K562 (cell line): ENCODE data around the gene HNMT. TPM values are rescaled to one million over a fixed set of nuclear protein-coding genes. Genes with fewer than 3 reads are reported as not detected.
A peak's percentile ranks its signal among the peaks of the same experiment; 100 is the strongest.

ENCODE experiments used
- ATAC-seq: fragments of 200-7000 bp; cut with Tn5 transposase; 3 replicates; pipeline ENCODE4 v1.9.1; 2020; ENCODE audit warnings: moderate library complexity
- BruUV-seq: library from RNA; stranded (reverse); fragments of 400-500 nt; replicated peaks from 2 replicates; lab custom pipeline; 2021; lab: Mats Ljungman, UMichigan
- CTCF ChIA-PET: fragments of 300-600 bp; formaldehyde crosslinking; extraction: SDS; loops from one replicate; lab custom pipeline; 2021; ENCODE audit warnings: low intra/inter-chr PET ratio; lab: Yijun Ruan, JAX
- POLR2A ChIA-PET: fragments of 300-600, 350-650 bp; sonication (Branson Sonifier 250); formaldehyde crosslinking; extraction: SDS; loops from one replicate; lab custom pipeline; 2021; ENCODE audit warnings: antibody characterized with exemption, inconsistent platforms; lab: Yijun Ruan, JAX
- DNase-seq, 4 experiments: peaks; one replicate each; pipeline versions ENCODE4 v3.0.0 to v3.0.0-alpha.2; 2011 to 2018; ENCODE audit warnings: low spot score in 3 of 4, mixed read lengths in 3 of 4; ENCODE audit errors: extremely low read depth in 1 of 4
- FAIRE-seq: peaks from 2 replicates; lab custom pipeline; 2011; peaks lifted over from hg19 to GRCh38; lab: Jason Lieb, UNC
- H2AFZ ChIP-seq: 2 replicates; pipeline ENCODE4 v1.6.0; 2011; ENCODE audit warnings: low read depth, low read length, control low read depth, inconsistent platforms
- H3K27ac ChIP-seq: fragments of 200-600 bp; 3 replicates; pipeline ENCODE4 v1.8.0; 2011; ENCODE audit warnings: low read depth, mild to moderate bottlenecking, control low read depth, inconsistent platforms, low read length, moderate library complexity, mixed read lengths; ENCODE audit errors: extremely low read depth
- H3K27me3 ChIP-seq, 2 experiments: fragments of 300-600 bp in 1 of 2; 2 replicates in 1 of 2; 3 replicates in 1 of 2; pipeline versions ENCODE4 v1.6.0 to v1.8.0; 2011; ENCODE audit warnings: inconsistent platforms in 2 of 2, low read length in 2 of 2, mild to moderate bottlenecking in 1 of 2, mixed read lengths in 1 of 2, moderate library complexity in 1 of 2; ENCODE audit not compliant: control insufficient read depth in 2 of 2, insufficient read depth in 2 of 2
- H3K36me3 ChIP-seq: fragments of 300-600 bp; 3 replicates; pipeline ENCODE4 v1.8.0; 2011; ENCODE audit warnings: mild to moderate bottlenecking, low read length, inconsistent platforms; ENCODE audit not compliant: control insufficient read depth, insufficient read depth
- H3K4me1 ChIP-seq, 2 experiments: fragments of 200-600 bp in 1 of 2; replicated peaks in 1 of 2; 2 replicates in 1 of 2; 3 replicates in 1 of 2; pipeline versions ENCODE4 v1.5.1 to v1.8.0; 2011; ENCODE audit warnings: inconsistent platforms in 2 of 2, low read length in 2 of 2, mild to moderate bottlenecking in 1 of 2, mixed read lengths in 1 of 2, moderate library complexity in 1 of 2; ENCODE audit not compliant: control insufficient read depth in 2 of 2, insufficient read depth in 2 of 2
- H3K4me2 ChIP-seq: 2 replicates; pipeline ENCODE4 v1.6.1; 2011; ENCODE audit warnings: low read length, control low read depth, inconsistent platforms, mixed read lengths; ENCODE audit not compliant: insufficient read depth
- H3K4me3 ChIP-seq: fragments of 200-600 bp; sonication (generic), shearing (Covaris generic); 2 replicates; pipeline ENCODE4 v1.5.1; 2016; ENCODE audit warnings: control low read depth, inconsistent platforms
- H3K79me2 ChIP-seq: fragments of 200-600 bp; 3 replicates; pipeline ENCODE4 v1.8.0; 2011; ENCODE audit warnings: low read length, inconsistent platforms; ENCODE audit not compliant: control insufficient read depth, insufficient read depth
- H3K9ac ChIP-seq, 2 experiments: 2 replicates each; pipeline versions ENCODE4 v1.6.0 to v1.6.1; 2011; ENCODE audit warnings: low read depth in 2 of 2, low read length in 2 of 2, control low read depth in 1 of 2, inconsistent platforms in 1 of 2, mild to moderate bottlenecking in 1 of 2, mixed read lengths in 1 of 2; ENCODE audit not compliant: insufficient read depth in 1 of 2
- H3K9me1 ChIP-seq: one replicate; pipeline ENCODE4 v1.6.0; 2011; ENCODE audit warnings: inconsistent platforms, mild to moderate bottlenecking, low read length, moderate library complexity; ENCODE audit not compliant: control insufficient read depth, insufficient read depth
- H3K9me3 ChIP-seq: replicated peaks from 2 replicates; pipeline ENCODE4 v1.5.1; 2011; ENCODE audit warnings: low read depth, low read length, inconsistent platforms; ENCODE audit not compliant: control insufficient read depth, insufficient read depth
- H4K20me1 ChIP-seq: replicated peaks from 2 replicates; pipeline ENCODE4 v1.6.1; 2011; ENCODE audit warnings: low read length, inconsistent platforms, mixed read lengths; ENCODE audit not compliant: control insufficient read depth, insufficient read depth
- ARID1B ChIP-seq: fragments of 450-650 bp; IDR thresholded peaks from 2 replicates; pipeline ENCODE4 v1.6.1; 2016; ENCODE audit warnings: antibody characterized with exemption, mild to moderate bottlenecking, inconsistent platforms
- EP400 ChIP-seq: fragments of 450-650 bp; IDR thresholded peaks from 2 replicates; pipeline ENCODE4 v1.6.1; 2017; ENCODE audit warnings: antibody characterized with exemption, mild to moderate bottlenecking, moderate library complexity
- ETV6 ChIP-seq, 3 experiments: fragments of 150-350 bp in 1 of 3; sonication (generic) in 1 of 3; formaldehyde crosslinking in 1 of 3; IDR thresholded peaks; 2 replicates each; pipeline versions ENCODE4 v1.6.1 to v1.8.0; 2014 to 2022; ENCODE audit warnings: borderline replicate concordance in 2 of 3, low read depth in 2 of 3, antibody characterized with exemption in 1 of 3, low read length in 1 of 3, mild to moderate bottlenecking in 1 of 3, missing genetic modification reagents in 1 of 3
- MYC ChIP-seq, 2 experiments: fragments of 250-450 bp in 1 of 2; sonication (Bioruptor Pico) in 1 of 2; IDR thresholded peaks; 2 replicates each; pipeline versions ENCODE4 v1.5.1 to v1.6.1; 2012 to 2021; ENCODE audit warnings: low read depth in 2 of 2, borderline replicate concordance in 1 of 2, improper control_type of control experiment in 1 of 2, low read length in 1 of 2, mild to moderate bottlenecking in 1 of 2, moderate library complexity in 1 of 2
- PHF21A ChIP-seq: fragments of 450-650 bp; IDR thresholded peaks from 2 replicates; pipeline ENCODE4 v1.6.1; 2017; ENCODE audit warnings: low read depth, borderline replicate concordance
- RCOR1 ChIP-seq, 2 experiments: IDR thresholded peaks; 2 replicates each; pipeline ENCODE4 v1.6.1; 2012; ENCODE audit warnings: low read depth in 2 of 2, low read length in 2 of 2, borderline replicate concordance in 1 of 2, improper control_type of control experiment in 1 of 2
- SMARCE1 ChIP-seq: fragments of 450-650 bp; IDR thresholded peaks from 2 replicates; pipeline ENCODE4 v1.7.1; 2016; ENCODE audit warnings: mild to moderate bottlenecking
- TCF3 ChIP-seq: sonication (generic); formaldehyde crosslinking; IDR thresholded peaks from 2 replicates; pipeline ENCODE4 v1.4.0; 2020; ENCODE audit warnings: mild to moderate bottlenecking, missing genetic modification reagents
- TEAD4 ChIP-seq, 2 experiments: sonication (generic) in 1 of 2; formaldehyde crosslinking in 1 of 2; IDR thresholded peaks; 2 replicates each; pipeline versions ENCODE4 v1.6.1 to v1.8.0; 2012 to 2022; ENCODE audit warnings: borderline replicate concordance in 1 of 2, inconsistent platforms in 1 of 2, low read length in 1 of 2, mild to moderate bottlenecking in 1 of 2, missing genetic modification reagents in 1 of 2
- ZNF146 ChIP-seq: IDR thresholded peaks from one replicate; pipeline ENCODE4 v1.6.1; 2018; ENCODE audit warnings: missing compliant biosample characterization; ENCODE audit not compliant: unreplicated experiment
- ZNF384 ChIP-seq: IDR thresholded peaks from 2 replicates; pipeline ENCODE4 v1.6.1; 2012; ENCODE audit warnings: low read depth, low read length, improper control_type of control experiment
- WGBS: fragments of 100-300 bp; shearing (Covaris generic); methylation state at CpG from one replicate; pipeline ENCODE4 v1.1.6; 2016; ENCODE audit warnings: low coverage, mixed read lengths; ENCODE audit not compliant: insufficient coverage; ENCODE audit errors: missing lambda C conversion rate; 5-methylcytosine and 5-hydroxymethylcytosine counted together
- in situ Hi-C: fragments of 300-500 bp; cut with MboI; formaldehyde crosslinking; loops from 4 replicates; pipeline ENCODE4 v1.15.0; 2018; ENCODE audit warnings: inconsistent platforms, mixed read lengths
- intact Hi-C: fragments of 100-400 bp; cut with micrococcal nuclease; formaldehyde crosslinking; loops from 2 replicates; pipeline ENCODE4 v1.14.2; 2022
- polyA plus RNA-seq, 8 experiments: library from polyadenylated mRNA; depleted of rRNA in 4 of 8; stranded (reverse) in 5 of 8; unstranded in 3 of 8; fragments of >200 nt; fragmentation: Nextera tagmentation in 2 of 8; fragmentation: Illumina TruSeq in 1 of 8; extraction: Ambion mirVana in 2 of 8; extraction: Trizol in 1 of 8; gene quantifications; 2 replicates each; pipeline versions ENCODE4 v1.2.1 to v1.2.3, GENCODE V29; 2011 to 2014; ENCODE audit warnings: inconsistent platforms in 1 of 8, missing spikeins in 1 of 8
- total RNA-seq, 7 experiments: library from RNA; depleted of rRNA in 6 of 7; stranded (reverse); fragments of >200 nt in 6 of 7; fragmentation: Illumina TruSeq in 2 of 7; extraction: Trizol in 2 of 7; gene quantifications; 2 replicates each; pipeline versions ENCODE4 v1.2.1 to v1.2.3, GENCODE V29; 2011 to 2021; ENCODE audit warnings: low replicate concordance in 1 of 7
- TF ChIP-seq, protein P1 (sequence below): fragments of 250-450 bp; sonication (Bioruptor Pico); IDR thresholded peaks from 2 replicates; pipeline ENCODE4 v1.8.0; 2022; ENCODE audit warnings: moderate library complexity, mild to moderate bottlenecking, inconsistent platforms
- TF ChIP-seq, protein P2 (sequence below): fragments of 450-650 bp; IDR thresholded peaks from 2 replicates; pipeline ENCODE4 v1.6.1; 2016; ENCODE audit warnings: borderline replicate concordance
- TF ChIP-seq, protein P3 (sequence below): sonication (generic); formaldehyde crosslinking; IDR thresholded peaks from 2 replicates; pipeline ENCODE4 v1.9.0; 2022; ENCODE audit warnings: mild to moderate bottlenecking, missing genetic modification reagents
- TF ChIP-seq, protein P4 (sequence below): fragments of 250-450 bp; sonication (Bioruptor Pico); IDR thresholded peaks from 2 replicates; pipeline ENCODE4 v1.9.0; 2021; ENCODE audit warnings: mild to moderate bottlenecking
- TF ChIP-seq, protein P5 (sequence below): sonication (generic); formaldehyde crosslinking; IDR thresholded peaks from 2 replicates; pipeline ENCODE4 v1.8.0; 2022; ENCODE audit warnings: mild to moderate bottlenecking, missing genetic modification reagents

HNMT gene
- total and polyA plus RNA-seq, 9 of the 15 experiments (the other 6 are each of a cell fraction or from before 2014, with no cell fraction given): 3.1 to 10.9 (median 5.3) TPM

DNA sequence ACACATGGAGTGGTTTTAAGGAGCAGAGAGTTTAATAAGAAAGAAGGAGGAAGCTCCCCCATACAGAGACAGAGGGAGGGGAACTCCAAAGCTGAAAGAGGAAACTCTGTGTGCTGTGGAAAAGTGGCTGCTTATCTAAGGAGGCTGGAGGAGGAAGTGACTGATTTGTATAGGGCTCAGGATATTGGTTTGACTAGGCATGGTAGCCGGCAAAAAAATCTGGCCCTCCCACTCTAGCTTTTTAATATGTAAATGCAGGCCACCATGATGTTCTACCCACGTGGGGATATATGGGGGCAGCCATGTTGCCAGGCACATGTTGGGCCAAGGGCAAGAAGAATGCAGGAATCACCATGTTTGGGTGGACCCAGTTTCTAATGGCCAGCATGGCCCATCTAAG, 64.3 kb downstream of the HNMT start:
- ATAC-seq (peak; percentile 86), FAIRE-seq (peak; percentile 75), DNase-seq (peak in 2 of 4 experiments; percentile 42 to 65)
- Histone ChIP-seq H3K9me3 (no peaks in the 10 kb centered on the region), H3K79me2 (no peaks in the 10 kb centered on the region), H3K9me1 (no peaks in the 10 kb centered on the region), H3K27ac (no peak overlapping the region), H3K4me3 (no peak overlapping the region), H3K36me3 (no peaks in the 10 kb centered on the region), H3K27me3 (no peaks in the 10 kb centered on the region), H3K4me2 (no peak overlapping the region), H3K9ac (no peak overlapping the region), H4K20me1 (no peaks in the 10 kb centered on the region), H3K4me1 (peaks cover under 1 to 18% of the 10 kb centered on the region in 2 experiments), H2AFZ (peak overlapping the region; percentile 53)
- WGBS: 0% methylated on average over 2 of the region's 2 CpGs
- intact Hi-C loops: loop anchor here (2.0 kb wide), 1 partner anchor 30 kb away; no protein-coding TSS in a partner anchor
- no TSS peak for BruUV-seq
- ChIA-PET POLR2A (no interaction called here), CTCF (no interaction called here)
- in situ Hi-C loops: no loop called here
- TF ChIP-seq ARID1B: peak; percentile 38; the same call in 1 of the 2 replicates
- TF ChIP-seq MYC (IDR thresholded peaks at IDR 0.05; ENCODE audit: low read depth, low read length): peak; percentile 81; the same call in 1 of the 2 replicates
- no peak for TF ChIP-seq MYC (CRISPR knock-in tag; IDR thresholded peaks at IDR 0.05; ENCODE audit: borderline replicate concordance, low read depth)
- TF ChIP-seq, protein P1, sequence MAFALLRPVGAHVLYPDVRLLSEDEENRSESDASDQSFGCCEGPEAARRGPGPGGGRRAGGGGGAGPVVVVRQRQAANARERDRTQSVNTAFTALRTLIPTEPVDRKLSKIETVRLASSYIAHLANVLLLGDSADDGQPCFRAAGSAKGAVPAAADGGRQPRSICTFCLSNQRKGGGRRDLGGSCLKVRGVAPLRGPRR (CRISPR knock-in tag): no peak
- peak; percentile 10; the same call in 1 of the 2 replicates for TF ChIP-seq TCF3 (CRISPR knock-in tag)
- peak in 1 of 2 experiments; percentile 86; a peak in 2 of 4 replicates for TF ChIP-seq ETV6 (IDR thresholded peaks at IDR 0.05; ENCODE audit: borderline replicate concordance in 1 of 2, low read depth in 2 of 2, low read length in 1 of 2)
- TF ChIP-seq ETV6 (CRISPR knock-in tag; IDR thresholded peaks at IDR 0.05; ENCODE audit: borderline replicate concordance): no peak
- TF ChIP-seq, protein P2, sequence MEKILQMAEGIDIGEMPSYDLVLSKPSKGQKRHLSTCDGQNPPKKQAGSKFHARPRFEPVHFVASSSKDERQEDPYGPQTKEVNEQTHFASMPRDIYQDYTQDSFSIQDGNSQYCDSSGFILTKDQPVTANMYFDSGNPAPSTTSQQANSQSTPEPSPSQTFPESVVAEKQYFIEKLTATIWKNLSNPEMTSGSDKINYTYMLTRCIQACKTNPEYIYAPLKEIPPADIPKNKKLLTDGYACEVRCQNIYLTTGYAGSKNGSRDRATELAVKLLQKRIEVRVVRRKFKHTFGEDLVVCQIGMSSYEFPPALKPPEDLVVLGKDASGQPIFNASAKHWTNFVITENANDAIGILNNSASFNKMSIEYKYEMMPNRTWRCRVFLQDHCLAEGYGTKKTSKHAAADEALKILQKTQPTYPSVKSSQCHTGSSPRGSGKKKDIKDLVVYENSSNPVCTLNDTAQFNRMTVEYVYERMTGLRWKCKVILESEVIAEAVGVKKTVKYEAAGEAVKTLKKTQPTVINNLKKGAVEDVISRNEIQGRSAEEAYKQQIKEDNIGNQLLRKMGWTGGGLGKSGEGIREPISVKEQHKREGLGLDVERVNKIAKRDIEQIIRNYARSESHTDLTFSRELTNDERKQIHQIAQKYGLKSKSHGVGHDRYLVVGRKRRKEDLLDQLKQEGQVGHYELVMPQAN: 0 out of 2 replicates have a peak, but pooled peaks have one; percentile 35
- TF ChIP-seq ZNF146 (CRISPR knock-in tag): no peak
- peak; percentile 34; the same call in 1 of the 2 replicates for TF ChIP-seq TEAD4 (IDR thresholded peaks at IDR 0.05; ENCODE audit: low read length)
- no peak for TF ChIP-seq TEAD4 (CRISPR knock-in tag; IDR thresholded peaks at IDR 0.05; ENCODE audit: borderline replicate concordance)
- TF ChIP-seq RCOR1 (IDR thresholded peaks at IDR 0.05; ENCODE audit: borderline replicate concordance in 1 of 2, low read depth in 2 of 2, low read length in 2 of 2): peak; percentile 75 to 94
- TF ChIP-seq, protein P3, sequence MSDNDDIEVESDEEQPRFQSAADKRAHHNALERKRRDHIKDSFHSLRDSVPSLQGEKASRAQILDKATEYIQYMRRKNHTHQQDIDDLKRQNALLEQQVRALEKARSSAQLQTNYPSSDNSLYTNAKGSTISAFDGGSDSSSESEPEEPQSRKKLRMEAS (CRISPR knock-in tag): peak; percentile 72
- TF ChIP-seq, protein P4, sequence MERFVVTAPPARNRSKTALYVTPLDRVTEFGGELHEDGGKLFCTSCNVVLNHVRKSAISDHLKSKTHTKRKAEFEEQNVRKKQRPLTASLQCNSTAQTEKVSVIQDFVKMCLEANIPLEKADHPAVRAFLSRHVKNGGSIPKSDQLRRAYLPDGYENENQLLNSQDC (CRISPR knock-in tag): no peak
- TF ChIP-seq, protein P5, sequence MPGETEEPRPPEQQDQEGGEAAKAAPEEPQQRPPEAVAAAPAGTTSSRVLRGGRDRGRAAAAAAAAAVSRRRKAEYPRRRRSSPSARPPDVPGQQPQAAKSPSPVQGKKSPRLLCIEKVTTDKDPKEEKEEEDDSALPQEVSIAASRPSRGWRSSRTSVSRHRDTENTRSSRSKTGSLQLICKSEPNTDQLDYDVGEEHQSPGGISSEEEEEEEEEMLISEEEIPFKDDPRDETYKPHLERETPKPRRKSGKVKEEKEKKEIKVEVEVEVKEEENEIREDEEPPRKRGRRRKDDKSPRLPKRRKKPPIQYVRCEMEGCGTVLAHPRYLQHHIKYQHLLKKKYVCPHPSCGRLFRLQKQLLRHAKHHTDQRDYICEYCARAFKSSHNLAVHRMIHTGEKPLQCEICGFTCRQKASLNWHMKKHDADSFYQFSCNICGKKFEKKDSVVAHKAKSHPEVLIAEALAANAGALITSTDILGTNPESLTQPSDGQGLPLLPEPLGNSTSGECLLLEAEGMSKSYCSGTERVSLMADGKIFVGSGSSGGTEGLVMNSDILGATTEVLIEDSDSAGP (CRISPR knock-in tag): no peak
- TF ChIP-seq EP400: peak; percentile 69; the same call in 1 of the 2 replicates
- peak; percentile 84; the same call in 1 of the 2 replicates for TF ChIP-seq PHF21A
- peak; percentile 38; the same call in 1 of the 2 replicates for TF ChIP-seq SMARCE1
- peak; percentile 56; the same call in 1 of the 2 replicates for TF ChIP-seq ZNF384
